NCI-H82 treated with DMSO at 0.1 percent for 48 hours (cell line): ENCODE results near the gene WHRN.

ENCODE experiments used
- DNase-seq: peaks from one replicate; lab custom pipeline; 2025; ENCODE audit not compliant: unreplicated experiment; lab: John Stamatoyannopoulos, UW

The WHRN gene

GRCh38 chr9:114385397-114386181, 119.7 kb downstream of the WHRN start:
- no peak for DNase-seq

GRCh38 chr9:114384836-114385396, 120.4 kb downstream of the WHRN start:
- DNase-seq = no peak

- DNase-seq = no peak
These were observed 120.9 kb downstream of the WHRN start for GRCh38 chr9:114384341-114384740.

- DNase-seq = no peak
These were observed 121.6 kb downstream of the WHRN start for GRCh38 chr9:114383521-114384231.

- no peak for DNase-seq
These were observed 122.4 kb downstream of the WHRN start for GRCh38 chr9:114382699-114383520.

- no peak for DNase-seq
These were observed 126.4 kb downstream of the WHRN start for GRCh38 chr9:114378883-114379282.

- no peak for DNase-seq
These were observed 127.3 kb downstream of the WHRN start for GRCh38 chr9:114378016-114378415.

GRCh38 chr9:114376586-114377445, 128.5 kb downstream of the WHRN start:
- DNase-seq = no peak

- no peak for DNase-seq
These were observed 129.7 kb downstream of the WHRN start for GRCh38 chr9:114375386-114376175.

GRCh38 chr9:114374936-114375335, 130.3 kb downstream of the WHRN start:
- DNase-seq = no peak

- DNase-seq = no peak
These were observed 131.1 kb downstream of the WHRN start for GRCh38 chr9:114373960-114374730.

GRCh38 chr9:114372921-114373448, 132.3 kb downstream of the WHRN start:
- no peak for DNase-seq

- DNase-seq = no peak
These were observed 133.0 kb downstream of the WHRN start for GRCh38 chr9:114371973-114372917.

GRCh38 chr9:114371343-114371944, 133.8 kb downstream of the WHRN start:
- DNase-seq = no peak

GRCh38 chr9:114370968-114371320, 134.3 kb downstream of the WHRN start:
- no peak for DNase-seq

- peak; percentile 97 for DNase-seq
These were observed 134.9 kb downstream of the WHRN start for GRCh38 chr9:114370251-114370967.
